NCI-H2196 (cell line): ENCODE data around the gene VDAC1.

Experiments used
- DNase-seq: peaks from one replicate; lab custom pipeline; 2025; ENCODE audit not compliant: unreplicated experiment; lab: John Stamatoyannopoulos, UW

Gene VDAC1

GRCh38 chr5:134025786-134026185 lies 21.0 kb upstream of the VDAC1 start:
- DNase-seq = no peak

GRCh38 chr5:134024811-134025210 lies 20.0 kb upstream of the VDAC1 start:
- DNase-seq = no peak

DNA sequence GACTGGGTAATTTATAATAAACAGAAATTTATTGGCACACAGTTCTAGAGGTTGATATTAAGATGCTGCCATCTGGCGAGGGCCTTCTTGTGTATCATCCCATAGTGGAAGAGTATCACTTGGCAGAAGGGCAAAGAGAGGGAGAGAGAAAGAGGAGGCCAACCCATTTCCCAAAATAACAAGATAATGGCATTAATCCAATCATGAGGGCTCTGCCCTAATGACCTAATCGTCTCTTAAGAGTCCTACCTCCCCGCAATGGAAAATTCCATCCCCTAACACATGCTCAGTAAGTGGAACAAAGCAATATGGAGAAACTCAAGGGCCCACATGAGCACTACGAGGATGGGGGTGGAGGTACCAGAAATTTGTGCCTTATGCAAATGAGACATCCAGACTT lies 17.6 kb upstream of the VDAC1 start:
- no peak for DNase-seq

GRCh38 chr5:134020188-134020587 lies 15.4 kb upstream of the VDAC1 start:
- no peak for DNase-seq

- no peak for DNase-seq
These were observed 14.9 kb upstream of the VDAC1 start for GRCh38 chr5:134019636-134020035.

- no peak for DNase-seq
These were observed 14.2 kb upstream of the VDAC1 start for GRCh38 chr5:134018986-134019316.

DNA sequence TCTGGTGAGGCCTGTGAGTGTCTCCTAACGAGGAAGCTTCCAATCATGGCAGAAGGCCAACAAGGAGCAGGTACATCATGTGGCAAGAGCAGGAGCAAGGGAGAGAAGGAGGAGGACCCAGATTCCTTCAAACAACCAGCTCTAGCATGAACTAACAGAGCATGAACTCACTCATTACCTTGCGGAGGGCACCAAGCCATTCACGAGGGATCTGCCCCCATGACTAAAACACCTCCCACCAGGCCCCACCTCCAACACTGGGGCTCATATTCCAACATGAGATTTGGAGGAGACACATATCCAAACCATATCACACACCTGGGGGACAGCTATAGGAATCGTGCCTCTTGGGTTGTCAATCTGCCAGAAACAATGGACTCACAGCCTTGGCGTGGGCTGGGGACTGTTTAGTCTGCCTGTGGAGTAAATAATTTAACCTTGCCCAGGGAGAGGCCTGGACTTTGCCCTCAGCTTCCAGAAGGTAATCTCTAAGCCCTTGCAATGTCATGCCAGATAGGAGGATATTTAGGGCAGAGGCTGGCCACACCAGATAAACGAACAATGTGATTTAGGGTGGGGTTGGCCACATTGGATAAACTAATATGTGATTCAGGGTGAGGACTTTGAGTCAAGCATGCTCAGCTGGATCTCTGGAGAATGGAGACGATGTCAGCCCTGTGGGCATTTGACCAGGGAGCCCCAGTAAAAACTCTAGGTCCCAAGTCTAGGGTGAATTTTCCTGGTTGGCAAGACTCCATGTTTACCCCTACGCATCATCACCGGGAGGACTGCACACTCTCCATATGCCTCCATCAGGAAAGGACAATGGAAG lies 13.6 kb upstream of the VDAC1 start:
- DNase-seq = no peak

DNA sequence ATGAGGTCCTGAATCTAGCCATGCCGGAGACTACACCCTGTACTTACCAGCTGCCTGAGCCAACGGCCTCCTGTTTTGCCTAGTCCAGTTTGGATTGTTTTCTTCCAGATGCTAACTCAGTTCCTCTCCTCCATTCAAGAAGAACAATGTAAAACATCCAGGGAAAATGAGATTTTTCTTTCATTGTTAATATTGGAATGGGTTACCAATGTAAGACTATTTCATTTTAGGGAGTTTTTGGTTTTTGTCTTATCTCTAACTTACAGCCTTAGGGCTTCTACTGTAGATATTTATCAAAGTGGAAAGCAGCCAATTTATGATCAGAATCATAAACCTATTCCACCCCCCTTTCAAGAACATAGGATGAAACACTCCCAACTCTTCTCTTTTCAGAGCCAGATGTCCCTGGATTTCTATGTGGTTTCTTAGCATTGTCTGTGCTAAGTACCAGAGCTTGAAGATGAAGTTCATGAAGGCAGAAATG lies 3.5 kb upstream of the VDAC1 start:
- no peak for DNase-seq

- no peak for DNase-seq
These were observed 2.9 kb upstream of the VDAC1 start for GRCh38 chr5:134007581-134008265.

DNA sequence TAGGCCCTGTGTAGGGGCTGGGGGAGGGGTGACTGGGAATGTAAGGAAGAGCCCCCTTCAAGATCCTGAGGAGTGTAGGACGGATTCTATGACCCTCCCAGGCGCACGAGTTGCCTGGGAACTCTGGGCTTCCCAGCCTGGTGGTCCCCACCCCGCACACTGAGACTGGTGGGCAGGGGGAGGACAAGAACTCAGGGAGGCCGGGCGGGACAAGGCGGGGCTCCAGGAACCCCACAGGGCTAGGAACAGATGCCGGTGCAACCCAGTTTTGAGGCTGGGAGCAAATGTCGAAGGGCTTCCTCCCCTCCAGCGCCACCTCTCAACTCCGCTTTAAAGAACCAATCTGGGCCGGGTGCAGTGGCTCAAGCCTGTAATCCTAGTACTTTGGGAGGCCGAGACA lies 1.3 kb upstream of the VDAC1 start:
- no peak for DNase-seq

DNA sequence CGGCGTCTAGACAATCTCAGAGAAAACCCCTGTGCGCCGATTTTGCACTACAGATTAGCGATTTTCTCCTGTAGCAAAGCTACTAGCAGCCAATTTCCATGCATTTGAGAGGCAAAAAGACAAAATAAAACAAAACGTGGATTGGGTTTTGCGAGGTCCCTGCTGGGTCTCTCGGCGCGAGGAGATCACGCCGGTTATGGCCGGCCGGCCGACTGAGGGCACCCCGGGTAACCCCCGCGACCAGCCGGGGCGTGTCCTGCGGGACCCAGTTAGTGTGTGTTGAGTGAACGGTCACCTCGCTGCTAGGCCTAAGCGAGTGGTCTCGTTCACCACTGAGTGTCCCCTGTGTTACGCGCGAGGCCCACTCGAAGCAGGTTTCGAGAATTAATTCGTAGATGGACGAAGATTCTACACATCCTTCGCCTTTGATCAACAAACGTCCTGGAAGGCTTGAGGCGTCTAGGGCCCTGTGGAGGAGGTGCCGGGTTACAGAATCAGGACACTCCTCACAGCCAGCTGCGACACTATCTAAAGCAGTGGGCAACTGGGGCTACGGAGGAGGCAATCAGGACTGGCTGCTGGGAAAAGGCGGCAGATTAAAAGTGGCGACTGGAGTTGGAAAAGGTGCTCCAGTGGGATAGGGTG lies 764 bp upstream of the VDAC1 start:
- DNase-seq = no peak

DNA sequence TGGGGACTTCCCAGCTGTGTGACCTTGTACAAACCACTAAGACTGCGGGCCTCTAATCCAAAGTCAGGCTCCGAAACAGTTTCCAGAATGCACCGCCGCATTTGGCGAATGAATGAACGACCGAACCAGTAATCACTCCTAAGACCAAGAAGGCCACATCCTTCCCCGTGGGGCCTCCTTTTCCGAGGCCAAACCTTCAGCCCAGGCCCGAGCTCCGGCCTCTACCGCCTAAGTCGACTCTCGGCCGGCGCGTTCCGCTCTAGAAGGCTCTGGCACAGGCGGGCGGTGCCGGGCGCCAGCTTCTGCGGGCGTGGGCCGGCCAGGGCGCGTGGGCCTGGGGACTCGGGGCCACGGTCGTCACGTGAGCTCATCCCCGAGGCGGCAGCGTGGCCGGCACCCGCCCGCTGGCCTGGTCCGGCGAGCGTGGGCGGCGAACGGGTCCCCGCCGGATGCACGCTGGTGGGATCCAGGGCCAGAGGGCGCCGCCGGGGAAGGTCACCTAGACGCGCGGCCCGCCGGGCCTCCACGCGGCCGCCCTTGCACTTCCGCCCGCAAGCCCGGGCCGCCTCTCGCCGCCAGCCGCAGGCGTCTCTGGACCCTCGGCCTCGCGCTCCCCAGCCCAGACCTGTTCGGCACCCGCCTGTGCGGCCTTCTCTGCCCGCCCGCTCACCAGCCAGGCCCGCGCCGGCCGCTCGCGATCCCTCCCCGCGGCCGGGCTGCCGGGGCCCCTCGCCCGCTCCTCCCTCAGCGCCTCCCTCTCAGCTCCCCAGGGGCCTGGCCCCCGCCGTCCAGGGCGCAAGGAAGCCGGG lies 754 bp downstream of the VDAC1 start:
- DNase-seq = no peak

DNA sequence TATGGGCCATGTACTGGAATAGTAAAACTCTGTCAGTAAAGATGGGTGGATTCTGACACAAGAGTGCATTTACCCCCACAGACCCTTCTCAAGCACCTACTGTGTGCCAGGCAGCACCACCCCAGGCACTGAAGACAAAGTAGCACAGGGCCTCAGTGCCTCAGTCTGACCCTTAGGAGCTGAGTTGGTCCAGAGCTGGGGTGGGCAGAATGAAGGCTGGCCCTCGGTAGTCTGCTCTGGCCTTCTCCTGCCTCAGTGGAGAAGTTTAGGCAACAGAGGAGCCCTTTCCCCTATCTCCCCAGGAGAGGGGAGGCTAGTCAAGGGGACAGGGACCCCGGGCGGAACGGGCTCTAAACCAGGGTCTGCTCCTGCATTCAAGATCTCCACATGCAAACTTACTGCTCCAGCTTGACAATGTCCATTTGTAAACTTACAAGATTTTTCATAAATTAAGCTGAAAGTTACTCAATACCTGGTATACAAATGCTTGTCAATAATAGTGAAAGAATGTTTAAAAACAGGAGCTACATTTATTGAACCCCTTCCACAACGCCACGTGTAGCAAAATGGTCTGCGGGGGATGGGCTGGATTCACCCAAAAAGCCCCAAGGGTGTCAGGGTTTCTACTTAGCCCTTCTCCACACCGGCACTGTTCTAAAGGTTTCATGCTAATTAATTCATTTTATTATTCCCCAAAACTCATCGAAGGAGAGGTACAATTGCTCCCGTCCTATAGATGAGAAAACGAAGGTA lies 1.5 kb downstream of the VDAC1 start:
- no peak for DNase-seq

DNA sequence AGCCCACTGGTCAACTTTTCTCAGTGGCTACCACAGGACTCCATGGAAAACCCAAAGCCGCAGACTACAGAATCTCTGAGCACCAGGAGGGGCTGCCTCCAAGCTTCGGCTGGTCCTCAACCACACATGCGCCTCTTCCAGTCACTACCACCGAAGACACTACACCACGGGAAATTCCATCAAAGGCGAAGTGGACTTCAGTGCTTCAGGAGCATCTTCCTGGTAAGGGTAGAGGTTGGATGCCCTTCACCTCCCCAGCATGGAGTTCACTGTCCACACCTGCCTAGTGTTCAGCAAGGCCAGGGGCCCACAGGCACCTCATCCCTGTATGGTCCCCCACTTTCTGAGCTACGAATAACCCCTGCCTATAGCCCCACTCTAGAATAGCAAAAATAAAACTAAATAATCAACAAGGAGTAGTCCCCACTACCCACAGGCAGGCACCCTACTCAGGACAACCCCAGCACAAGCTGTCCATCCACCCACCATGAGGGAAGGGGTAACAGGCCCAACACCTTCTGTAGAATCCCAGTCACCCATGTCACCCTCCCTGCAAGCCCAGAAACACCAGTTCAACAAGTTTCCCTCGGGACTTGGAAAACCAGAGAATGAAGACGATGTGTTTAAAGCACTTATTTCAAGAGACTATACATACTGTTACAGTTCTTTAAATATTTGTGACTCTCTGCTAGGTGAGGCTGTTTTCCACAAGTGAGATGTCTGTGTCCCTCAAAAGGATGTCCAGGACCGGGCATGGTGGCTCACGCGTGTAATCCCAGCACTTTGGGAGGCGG lies 2.6 kb downstream of the VDAC1 start:
- DNase-seq = no peak

DNA sequence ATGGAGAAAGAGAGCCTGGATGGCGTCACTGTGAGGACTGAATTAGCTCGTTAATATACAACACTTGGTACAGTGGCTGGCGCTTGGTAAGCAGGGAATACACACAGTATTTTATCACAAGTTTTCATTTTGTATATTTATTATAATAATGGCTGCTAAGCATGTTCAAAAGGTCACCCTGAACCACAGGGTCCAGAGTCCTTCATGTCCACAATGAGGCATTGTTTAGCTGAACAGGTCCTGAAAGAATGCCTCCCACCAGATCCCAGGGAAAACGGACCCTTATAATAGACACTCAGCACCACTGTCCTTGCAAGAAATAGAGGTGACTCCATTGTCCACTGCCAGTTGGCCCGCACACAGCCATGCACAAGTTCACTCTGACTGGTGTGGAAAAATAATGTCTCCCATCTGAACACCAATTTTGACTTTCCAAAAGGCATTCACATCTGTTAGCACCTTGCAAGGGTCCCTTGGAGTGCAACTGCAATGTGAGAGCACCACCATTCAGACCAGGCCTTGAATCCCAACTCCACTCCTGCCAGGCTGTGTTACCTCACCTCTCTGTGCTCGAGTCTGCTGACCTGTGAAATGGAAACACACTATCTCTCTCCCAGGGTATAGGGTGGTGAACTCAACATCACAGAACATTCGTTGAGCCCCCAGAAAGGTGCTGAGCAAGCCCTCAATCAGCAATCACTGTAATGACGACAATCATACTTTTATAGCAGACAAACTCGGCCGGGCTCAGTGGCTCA lies 3.9 kb downstream of the VDAC1 start:
- no peak for DNase-seq

- no peak for DNase-seq
These were observed 4.7 kb downstream of the VDAC1 start for GRCh38 chr5:134000091-134000511.

GRCh38 chr5:133998807-133999206 lies 6.0 kb downstream of the VDAC1 start:
- no peak for DNase-seq

DNA sequence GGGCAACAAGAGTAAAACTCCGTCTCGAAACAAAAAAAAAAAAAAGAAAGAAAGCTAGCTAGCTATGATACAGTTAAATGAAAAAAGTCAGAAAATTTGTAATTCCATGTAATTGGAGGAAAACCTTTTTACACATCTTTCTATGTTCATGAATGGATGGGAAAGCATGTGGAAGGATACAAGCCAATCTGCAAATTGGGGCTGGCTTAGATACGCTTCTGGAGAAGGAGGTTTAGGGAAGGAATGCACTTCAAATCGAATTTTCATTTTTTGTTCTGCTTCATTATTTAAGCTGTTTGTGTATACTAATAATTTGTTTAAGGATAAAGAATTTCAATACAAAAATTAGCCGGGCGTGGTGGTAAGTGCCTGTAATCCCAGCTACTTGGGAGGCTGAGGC lies 6.7 kb downstream of the VDAC1 start:
- no peak for DNase-seq

GRCh38 chr5:133996683-133997252 lies 8.0 kb downstream of the VDAC1 start:
- no peak for DNase-seq
